ENCODE results near the gene CAND1. TPM values are rescaled to one million over a fixed set of nuclear protein-coding genes. Genes with fewer than 3 reads are reported as not detected.
"Not testable (repeated sequence)": the region's sequence is repeated elsewhere in the genome, so short reads cannot be mapped to it uniquely, and the experiment has no call there.

Gene CAND1
- total RNA-seq, 1 experiment from 2014 or later, result 78.3 TPM

DNA sequence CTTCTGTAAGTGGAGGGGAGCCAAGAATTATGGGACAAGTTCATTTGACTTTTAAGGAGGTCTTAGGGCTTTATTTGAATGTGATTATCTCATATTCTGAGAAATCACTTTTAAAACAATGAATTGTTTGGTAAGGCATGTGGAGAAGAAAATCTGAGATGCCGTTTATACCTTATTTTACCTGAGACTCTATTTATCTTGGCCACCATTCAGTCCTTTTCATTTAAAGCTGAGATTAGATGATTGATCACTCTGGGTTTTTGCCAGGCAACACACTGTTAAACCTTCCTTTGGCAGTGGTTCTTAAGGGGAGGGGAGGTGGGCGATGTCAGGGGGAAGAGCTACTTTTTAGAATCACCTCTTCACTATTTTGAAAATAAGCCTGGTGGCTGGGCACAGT is 11.4 kb downstream of the CAND1 start:
- no peak for DNase-seq (ENCODE audit: low read depth)

DNA sequence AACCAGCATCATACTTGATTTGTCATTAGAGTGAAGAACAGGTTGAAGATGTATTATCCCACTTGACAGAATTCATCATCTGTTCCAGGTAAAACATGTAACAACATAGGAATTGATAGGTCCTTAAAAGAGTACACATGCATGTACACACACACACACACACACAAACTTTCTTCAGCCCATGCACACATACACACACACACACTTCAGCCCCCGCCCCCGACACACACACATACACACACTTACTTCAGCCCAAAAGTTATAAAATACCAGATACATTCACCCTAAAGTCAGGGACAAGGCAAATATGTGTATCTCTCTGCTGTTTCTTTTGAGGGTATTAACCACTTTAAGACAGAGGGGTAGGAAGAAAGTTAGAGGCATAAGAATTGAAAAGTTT is 15.4 kb downstream of the CAND1 start:
- no peak for DNase-seq (ENCODE audit: low read depth)

DNA sequence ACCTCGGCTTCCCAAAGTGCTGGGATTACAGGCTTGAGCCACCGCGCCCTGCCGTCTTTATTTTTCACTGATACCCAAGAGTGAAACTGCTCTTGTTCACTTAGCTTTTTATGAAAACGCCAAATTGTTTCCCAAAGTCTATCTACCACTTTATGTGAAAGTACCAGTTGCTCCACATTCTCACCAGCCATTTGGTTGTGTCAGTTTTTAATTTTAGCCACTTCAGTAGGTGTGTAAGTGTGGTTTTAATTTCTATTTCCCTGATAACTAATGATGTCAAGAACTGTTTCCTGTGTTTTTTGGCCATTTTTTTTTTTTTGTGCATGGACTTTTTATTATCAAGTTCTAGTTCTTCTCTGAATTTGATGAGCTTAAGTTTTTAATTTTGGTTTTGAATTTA is 17.1 kb downstream of the CAND1 start:
- DNase-seq (ENCODE audit: low read depth), result no peak

DNA sequence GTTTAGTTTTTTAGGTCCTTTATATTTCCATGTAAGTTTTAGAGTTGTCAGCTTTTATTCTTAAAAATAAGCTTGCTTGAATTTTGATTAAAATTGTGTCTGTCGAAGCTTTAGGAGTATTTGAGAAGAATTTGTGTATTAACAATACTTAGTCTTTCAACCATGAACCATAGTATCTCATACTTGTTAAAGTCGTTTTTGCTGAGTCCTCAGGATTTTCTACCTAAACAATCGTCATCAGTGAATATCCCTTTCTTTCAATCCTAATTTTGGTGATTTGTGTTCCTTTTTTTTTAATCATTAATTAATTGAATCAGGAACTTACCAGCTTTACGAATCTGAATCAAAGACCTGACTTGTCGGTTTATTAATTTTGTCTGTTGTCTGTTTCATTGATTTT is 18.2 kb downstream of the CAND1 start:
- no peak for DNase-seq (ENCODE audit: low read depth)

DNA sequence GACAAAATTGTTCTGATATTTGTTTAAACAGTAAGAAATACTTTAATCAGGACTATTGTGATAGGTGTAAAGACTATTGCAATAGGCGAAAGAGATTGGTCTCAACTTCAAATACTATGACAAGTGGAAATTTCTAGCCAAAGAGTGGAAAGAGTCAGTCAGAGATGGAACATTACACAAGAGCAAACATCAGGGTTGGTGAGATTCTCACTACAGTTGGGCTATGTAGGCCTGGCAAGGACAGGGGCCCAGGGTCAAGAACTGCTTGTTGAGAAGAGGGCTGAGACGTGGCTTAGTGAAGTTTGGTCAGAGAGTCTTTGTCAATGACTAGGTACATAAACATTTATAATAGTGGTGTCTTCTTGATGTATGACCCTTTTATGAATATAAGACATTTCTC is 19.4 kb downstream of the CAND1 start:
- no peak for DNase-seq (ENCODE audit: low read depth)

DNA sequence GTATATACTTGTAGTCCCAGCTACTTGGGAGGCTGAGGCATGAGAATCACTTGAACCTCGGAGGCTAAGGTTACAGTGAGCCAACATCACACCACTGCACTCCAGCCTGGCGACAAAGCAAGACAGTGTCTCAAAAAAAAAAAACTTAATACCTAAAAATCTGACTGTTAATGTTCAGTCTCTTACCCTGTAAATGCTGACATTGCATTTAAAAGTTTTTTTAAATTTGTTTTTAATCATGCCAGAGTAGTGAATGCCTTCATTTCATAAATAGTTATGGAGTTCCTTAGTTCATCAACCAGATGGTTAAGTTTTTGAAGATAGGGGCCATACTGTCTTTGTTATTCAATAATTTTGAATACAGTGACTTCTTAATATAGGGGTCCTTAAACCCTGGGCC is 21.2 kb downstream of the CAND1 start:
- DNase-seq (ENCODE audit: low read depth), result no peak

DNA sequence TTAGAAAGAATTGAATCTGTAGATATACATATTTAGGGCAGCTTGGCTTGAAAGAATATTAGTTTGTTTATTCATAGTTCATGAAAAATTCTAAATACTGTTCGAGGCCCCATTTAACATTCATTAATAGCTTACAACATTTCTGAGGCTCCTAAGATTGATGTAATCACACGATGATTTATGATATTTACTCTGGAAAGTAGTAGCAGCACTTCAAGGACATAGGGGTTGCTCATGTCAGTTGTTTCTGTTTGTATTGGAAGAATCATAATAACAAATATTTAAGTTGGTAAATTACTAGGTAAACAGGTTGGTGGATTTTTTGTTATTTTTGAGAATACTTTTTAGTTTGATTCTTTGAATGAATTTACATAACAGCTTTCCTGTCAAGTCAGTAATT is 30.4 kb downstream of the CAND1 start:
- no peak for DNase-seq (ENCODE audit: low read depth)

DNA sequence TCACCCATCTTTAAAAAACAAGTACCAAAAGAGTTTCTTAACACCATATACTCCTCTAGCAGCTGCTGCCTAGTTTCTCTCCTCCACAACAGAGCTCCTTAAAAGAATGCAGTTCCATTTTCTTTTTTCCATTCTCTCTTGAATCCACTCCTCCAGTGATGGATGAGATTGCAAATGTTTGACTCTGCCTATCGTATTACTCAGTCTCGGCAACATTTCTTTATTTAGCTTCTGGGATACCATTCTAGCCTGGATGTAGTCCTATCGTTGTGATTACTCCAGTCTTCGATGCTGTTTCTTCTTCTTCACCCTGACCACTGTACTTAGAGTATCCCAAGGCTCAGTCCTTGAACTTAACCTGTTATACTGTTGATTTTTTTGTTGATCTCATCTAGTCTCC is 30.8 kb downstream of the CAND1 start:
- DNase-seq (ENCODE audit: low read depth), result no peak

DNA sequence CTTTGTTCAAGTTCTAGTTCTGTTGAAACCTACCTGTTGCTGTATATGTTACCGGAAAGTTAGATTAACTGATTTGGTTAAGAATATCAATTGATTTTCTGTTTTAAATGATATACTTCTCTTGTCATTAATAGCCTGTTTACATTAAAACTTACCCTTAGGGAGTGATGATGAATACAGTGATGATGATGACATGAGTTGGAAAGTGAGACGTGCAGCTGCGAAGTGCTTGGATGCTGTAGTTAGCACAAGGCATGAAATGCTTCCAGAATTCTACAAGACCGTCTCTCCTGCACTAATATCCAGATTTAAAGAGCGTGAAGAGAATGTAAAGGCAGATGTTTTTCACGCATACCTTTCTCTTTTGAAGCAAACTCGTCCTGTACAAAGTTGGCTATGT is 33.0 kb downstream of the CAND1 start:
- no peak for DNase-seq (ENCODE audit: low read depth)

DNA sequence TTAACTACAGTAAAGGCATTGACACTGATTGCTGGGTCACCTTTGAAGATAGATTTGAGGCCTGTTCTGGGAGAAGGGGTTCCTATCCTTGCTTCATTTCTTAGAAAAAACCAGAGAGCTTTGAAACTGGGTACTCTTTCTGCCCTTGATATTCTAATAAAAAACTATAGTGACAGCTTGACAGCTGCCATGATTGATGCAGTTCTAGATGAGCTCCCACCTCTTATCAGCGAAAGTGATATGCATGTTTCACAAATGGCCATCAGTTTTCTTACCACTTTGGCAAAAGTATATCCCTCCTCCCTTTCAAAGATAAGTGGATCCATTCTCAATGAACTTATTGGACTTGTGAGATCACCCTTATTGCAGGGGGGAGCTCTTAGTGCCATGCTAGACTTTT is 36.4 kb downstream of the CAND1 start:
- no peak for DNase-seq (ENCODE audit: low read depth)

DNA sequence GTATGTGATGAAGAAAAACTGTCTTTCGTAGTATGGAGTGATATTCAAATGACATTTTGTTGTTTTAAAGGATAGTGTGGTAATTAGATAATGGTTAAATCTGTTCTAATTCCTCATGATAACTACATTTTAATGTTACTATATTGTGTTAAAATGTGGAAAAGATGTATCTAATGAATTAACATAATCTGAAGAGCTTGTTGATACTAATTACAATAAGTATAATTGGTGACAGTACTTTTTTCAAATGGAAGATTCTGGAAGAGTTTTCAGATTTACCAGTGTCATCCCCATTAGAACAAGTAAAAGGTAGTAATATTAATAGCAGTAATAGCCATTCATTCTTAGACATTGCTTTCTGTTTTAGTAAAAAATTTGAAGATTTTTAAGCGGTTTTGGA is 37.6 kb downstream of the CAND1 start:
- DNase-seq (ENCODE audit: low read depth), result no peak

DNA sequence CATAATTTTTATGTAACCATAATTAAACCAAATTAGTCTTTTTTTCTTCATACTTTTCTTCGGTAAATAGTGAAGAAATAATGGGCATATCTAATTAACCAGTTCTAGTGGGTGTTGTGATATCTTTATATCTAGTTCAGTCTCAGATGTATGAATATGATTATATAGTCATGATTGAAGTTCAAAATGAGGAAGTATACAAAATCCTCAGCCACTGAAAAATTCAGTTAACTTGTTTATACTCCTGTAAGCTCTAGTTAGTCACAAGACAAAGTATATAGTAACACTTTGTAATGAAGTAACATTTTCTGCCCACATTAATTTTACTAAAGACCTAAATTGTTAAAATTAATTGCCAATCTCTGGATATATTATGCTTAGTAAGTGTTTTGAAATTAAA is 46.5 kb downstream of the CAND1 start:
- no peak for DNase-seq (ENCODE audit: low read depth)

DNA sequence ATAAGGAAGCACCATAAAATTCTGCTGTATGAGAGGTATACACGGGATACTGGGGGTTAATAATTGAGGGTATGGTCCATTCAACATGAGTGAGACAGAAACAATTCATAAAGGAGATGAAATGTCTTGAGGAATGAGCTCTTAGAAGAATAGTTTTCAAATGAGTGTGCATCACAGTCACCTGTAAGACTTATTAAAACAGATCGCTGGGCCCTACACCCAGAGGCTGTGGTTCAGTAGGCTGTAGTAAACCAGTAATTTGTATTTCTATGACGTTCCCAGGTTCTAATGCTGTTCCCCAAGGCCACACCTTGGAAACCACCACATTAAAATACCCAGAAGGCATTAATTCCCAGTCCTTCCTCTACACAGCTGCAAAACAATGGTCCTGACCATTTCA is 49.6 kb downstream of the CAND1 start:
- DNase-seq (ENCODE audit: low read depth), result no peak

DNA sequence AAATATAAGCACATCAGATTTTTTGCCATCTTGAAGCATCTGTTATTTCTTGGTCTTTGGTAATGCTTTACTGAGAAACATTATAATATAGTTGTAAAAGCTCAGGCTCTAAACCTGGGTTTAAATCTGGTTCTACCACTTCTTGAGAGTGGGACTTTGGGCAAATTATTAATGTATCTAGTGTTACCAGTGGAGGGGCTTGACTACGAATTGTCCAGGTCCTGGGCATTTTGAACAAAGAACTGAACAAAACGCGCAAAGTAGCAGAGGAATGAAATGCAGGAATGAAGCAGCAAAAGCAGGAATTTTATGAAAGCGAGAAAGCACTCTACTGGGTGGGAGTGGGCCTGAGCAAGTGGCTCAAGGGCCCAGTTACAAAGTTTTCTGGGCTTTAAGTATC is 50.8 kb downstream of the CAND1 start:
- DNase-seq (ENCODE audit: low read depth), result no peak

DNA sequence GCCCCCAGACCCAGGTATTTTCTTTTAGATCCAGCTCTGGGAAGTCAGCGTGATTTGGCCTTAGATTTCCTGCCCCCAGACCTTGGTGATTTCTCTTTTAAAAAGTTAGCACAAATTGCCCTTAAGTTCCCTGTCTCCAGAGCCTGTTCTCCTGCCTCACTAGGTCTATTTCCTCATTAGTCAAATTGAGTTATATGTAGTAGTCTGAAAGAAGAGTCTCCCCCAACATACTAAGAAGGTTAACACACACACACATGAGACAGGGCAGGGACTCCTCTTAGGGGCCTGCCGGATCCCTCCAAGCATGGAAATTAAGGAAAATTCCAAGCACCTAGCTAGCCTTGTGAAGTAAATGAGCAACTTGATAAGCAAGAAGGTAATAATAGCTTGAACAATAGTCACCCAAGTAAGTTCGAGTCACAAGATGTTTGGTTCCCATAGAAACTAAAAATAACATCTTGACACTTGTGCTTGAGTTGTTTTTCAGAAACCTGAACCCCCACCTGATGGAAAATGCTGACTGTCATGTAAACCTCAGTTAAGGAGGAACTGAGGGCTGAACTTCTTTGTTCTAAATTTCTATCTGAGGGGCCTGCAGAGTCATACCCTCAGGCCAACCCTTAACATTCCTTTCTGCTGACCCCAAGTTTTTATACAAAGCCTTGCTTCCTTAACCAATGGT is 51.6 kb downstream of the CAND1 start:
- no peak for DNase-seq (ENCODE audit: low read depth)

DNA sequence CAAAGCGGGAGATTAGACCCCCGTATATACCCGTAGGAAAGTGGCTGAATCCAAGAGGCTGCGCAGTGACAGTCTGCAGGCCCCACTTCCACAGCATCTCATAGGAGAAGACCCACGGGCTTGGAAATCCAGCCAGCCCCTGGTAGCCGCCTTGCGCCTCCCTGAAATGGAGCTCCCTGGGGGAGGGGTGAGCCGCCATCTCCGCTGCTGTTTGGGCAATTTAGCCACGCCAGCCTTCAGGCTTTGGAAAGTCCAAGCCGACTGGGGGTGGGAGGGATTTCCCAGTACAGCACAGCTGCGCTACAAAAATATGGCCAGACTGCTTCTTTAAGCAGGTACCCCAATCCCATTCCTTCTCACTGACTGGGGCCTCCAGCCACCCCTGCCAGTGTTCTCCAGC is 53.4 kb downstream of the CAND1 start:
- DNase-seq (ENCODE audit: low read depth), result no peak

DNA sequence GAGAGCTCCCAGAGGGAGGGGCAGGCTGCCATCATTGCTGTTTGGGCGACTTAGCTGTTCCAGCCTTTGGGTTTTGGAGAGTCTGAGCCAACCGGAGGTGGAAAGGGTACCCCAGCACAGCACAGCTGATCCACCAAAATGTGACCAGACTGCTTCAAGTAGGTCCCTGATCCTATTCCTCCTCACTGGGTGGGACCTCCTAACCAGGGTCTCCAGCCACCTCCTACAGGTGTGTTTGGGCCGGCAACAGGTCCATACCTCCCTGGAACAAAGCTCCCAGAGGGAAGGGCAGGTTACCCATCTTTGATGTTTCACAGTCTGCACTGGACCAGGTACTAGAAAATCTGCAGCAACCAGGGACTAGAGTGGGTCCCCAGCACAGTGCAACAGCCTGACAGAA is 53.8 kb downstream of the CAND1 start:
- no peak for DNase-seq (ENCODE audit: low read depth)

DNA sequence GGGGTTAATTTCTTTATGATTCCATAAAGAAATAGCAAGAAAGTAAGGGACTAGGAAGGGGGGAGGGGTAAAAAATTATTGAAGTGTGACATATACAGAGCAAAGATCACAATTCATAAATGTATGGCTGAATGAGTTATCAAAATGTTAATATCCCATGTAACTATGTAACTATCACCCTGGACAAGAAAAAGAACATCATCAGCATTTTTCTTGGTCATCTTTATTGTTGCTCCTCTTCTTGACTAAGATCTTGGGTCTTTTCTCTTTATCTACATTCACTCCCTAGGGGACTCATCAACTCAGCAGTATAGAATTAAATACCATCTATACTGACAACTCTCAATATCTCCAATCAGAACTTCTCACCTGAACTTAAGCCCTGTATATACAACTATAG is 57.5 kb downstream of the CAND1 start:
- no peak for DNase-seq (ENCODE audit: low read depth)

DNA sequence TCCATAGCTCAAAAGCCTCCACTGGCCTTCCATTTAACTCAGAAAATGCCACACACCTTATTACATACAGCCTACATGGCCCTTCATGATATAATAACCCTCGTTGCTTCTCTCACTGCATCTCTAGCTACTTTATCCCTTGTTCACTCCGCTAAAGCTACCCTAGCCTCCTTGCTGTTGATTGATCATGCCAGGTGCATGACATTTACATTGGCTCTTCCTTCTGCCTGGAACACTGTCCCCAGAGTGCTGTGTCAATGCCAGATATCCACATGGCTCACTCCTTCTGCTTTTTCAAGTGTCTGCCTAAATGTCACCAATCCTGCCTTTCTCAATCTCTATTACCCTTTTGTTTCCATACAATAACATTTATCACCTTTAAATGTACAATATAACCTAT is 58.3 kb downstream of the CAND1 start:
- no peak for DNase-seq (ENCODE audit: low read depth)

DNA sequence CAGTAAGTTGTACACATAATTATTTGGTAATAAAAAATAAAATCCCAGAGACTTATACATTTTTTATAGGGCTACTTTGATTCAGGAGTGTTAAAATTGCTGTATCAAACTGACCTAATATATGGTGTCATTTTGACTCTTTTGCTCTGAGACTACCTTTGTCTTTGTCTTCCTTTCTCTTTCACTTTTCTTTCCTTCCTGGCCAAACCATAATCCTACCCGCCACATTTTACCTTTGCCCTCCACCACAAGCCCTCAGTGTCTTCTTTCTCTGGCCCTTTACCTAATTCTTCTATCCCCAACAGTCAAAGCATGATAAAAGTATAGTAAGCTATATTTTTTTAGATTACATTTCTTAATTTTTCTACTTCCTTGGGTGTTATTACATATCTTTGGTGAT is 62.0 kb downstream of the CAND1 start:
- no peak for DNase-seq (ENCODE audit: low read depth)

DNA sequence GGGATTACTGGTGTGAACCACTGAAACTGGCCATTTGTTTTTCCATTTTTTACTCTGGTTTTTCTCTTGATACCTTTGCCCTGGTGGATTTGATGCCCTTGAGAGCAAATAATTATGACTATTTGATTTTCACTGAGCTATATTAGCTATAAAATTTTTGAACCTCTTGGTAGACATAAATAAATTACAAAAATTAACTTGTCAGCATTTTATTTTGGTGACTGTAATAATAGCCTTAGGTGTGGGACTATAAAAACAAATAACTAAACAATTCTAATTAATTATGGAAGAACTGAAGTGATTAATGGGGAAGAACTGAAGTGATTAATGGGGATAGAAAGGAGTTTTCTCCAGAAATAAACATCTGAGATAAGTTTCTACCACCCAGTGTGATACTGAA is 62.7 kb downstream of the CAND1 start:
- DNase-seq (ENCODE audit: low read depth), result no peak

DNA sequence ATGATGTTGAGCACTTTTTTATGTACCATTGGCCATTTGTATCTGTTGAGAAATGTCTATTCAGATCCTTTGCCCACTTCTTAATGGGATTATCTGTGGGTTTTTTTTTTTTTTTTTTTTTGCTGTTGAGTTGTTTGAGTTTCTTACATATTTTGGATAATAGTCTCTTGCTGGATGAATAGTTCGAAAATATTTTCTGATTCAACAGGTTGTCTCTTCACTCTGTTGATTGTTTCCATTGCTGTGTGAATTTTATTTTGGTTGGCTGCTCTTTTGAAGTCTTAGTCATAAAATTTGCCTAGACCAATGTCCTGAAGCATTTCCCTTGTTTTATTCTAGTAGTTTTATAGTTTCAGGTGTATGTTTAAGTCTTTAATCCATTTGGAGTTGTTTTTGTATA is 64.5 kb downstream of the CAND1 start:
- no peak for DNase-seq (ENCODE audit: low read depth)

DNA sequence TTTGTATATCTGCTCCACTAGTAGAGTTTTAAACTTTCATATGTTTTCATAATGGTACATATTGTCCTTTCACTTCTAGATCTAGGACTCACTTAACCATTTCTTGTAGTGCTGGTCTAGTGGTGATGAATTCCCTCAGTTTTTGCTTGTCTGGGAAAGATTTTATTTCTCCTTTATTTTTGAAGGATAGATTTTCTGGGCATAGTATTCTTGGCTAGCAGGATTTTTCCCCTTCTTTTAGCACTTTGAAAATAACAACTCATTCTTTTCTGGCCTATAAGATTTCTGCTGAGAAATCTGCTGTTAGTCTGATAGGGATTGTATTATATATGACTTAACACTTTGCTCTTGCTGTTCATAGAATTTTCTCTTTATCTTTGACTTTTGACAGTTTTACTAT is 69.3 kb downstream of the CAND1 start:
- DNase-seq (ENCODE audit: low read depth), result no peak

DNA sequence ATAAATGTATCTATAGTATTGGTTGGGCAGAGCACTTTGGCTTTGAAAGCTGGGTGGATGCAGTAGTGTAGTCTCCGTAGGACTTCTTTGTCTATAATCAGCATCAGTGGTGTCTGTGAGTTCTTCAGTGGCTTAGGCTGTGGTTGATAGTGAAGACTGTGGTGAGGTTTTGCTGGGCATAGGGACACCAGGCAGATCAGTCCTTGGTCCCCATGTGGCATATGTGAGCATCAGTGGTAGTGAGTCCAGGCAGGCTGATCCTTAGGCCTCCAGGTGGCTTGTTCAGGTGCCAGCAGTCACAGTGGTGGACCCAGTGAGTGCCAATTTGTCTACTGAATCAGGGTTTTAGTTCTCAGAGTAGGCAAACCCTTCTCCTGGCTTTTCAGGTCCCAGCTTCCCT is 70.4 kb downstream of the CAND1 start:
- DNase-seq (ENCODE audit: low read depth), result no peak

DNA sequence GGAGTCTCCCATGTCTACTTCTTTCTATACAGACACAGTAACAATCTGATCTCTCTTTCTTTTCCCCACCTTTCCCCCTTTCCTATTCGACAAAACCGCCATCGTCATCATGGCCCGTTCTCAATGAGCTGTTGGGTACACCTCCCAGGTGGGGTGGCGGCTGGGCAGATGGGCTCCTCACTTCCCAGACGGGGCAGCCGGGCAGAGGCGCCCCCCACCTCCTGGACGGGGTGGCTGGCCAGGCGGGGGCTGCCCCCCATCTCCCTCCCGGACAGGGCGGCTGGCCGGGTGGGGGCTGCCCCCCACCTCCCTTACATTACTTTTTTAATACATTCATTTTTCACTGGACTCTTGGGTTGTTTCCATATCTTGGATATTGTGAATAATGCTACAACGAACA is 71.9 kb downstream of the CAND1 start:
- not testable (repeated sequence) for DNase-seq (ENCODE audit: low read depth)
